GM21576 (cell line): ENCODE data around the gene GRIK4.

Experiments
- ATAC-seq: cut with Tn5 transposase; IDR thresholded peaks from one replicate; pipeline ENCODE4 v1.9.1; 2021; ENCODE audit warnings: mild to moderate bottlenecking, moderate library complexity; ENCODE audit not compliant: unreplicated experiment

GRIK4 gene

GRCh38 chr11:120869516-120870011 is 358.0 kb downstream of the GRIK4 start:
- ATAC-seq, result peak; percentile 64

GRCh38 chr11:120871194-120871593 is 359.6 kb downstream of the GRIK4 start:
- ATAC-seq, result no peak

GRCh38 chr11:120871924-120872323 is 360.4 kb downstream of the GRIK4 start:
- no peak for ATAC-seq

- ATAC-seq, result no peak
Measured at GRCh38 chr11:120873966-120874735, 362.6 kb downstream of the GRIK4 start.

- ATAC-seq, result no peak
Measured at GRCh38 chr11:120875986-120876385, 364.4 kb downstream of the GRIK4 start.

GRCh38 chr11:120877746-120878365 is 366.3 kb downstream of the GRIK4 start:
- no peak for ATAC-seq

- ATAC-seq, result no peak
Measured at GRCh38 chr11:120878781-120879180, 367.2 kb downstream of the GRIK4 start.

GRCh38 chr11:120880498-120881175 is 369.1 kb downstream of the GRIK4 start:
- no peak for ATAC-seq

GRCh38 chr11:120881596-120881995 is 370.0 kb downstream of the GRIK4 start:
- ATAC-seq, result no peak

- no peak for ATAC-seq
Measured at GRCh38 chr11:120882175-120882574, 370.6 kb downstream of the GRIK4 start.

GRCh38 chr11:120883404-120884080 is 372.0 kb downstream of the GRIK4 start:
- ATAC-seq, result no peak

- ATAC-seq, result no peak
Measured at GRCh38 chr11:120884154-120885020, 372.8 kb downstream of the GRIK4 start.

GRCh38 chr11:120890609-120891320 is 379.2 kb downstream of the GRIK4 start:
- ATAC-seq, result no peak

GRCh38 chr11:120893440-120894201 is 382.1 kb downstream of the GRIK4 start:
- ATAC-seq, result peak; percentile 66

GRCh38 chr11:120894202-120894985 is 382.8 kb downstream of the GRIK4 start:
- ATAC-seq, result no peak

- ATAC-seq, result no peak
Measured at GRCh38 chr11:120896687-120897086, 385.1 kb downstream of the GRIK4 start.

GRCh38 chr11:120898568-120898967 is 387.0 kb downstream of the GRIK4 start:
- ATAC-seq, result no peak

- no peak for ATAC-seq
Measured at GRCh38 chr11:120899720-120900119, 388.2 kb downstream of the GRIK4 start.
